GM19238 (cell line): ENCODE data around the gene ZFX.
"Not testable (repeated sequence)": the region's sequence is repeated elsewhere in the genome, so short reads cannot be mapped to it uniquely, and the experiment has no call there.

Source experiments
- DNase-seq: peaks from one replicate; pipeline ENCODE4 v3.0.0; 2011; ENCODE audit warnings: low spot score; ENCODE audit not compliant: insufficient read length

Gene ZFX

DNA sequence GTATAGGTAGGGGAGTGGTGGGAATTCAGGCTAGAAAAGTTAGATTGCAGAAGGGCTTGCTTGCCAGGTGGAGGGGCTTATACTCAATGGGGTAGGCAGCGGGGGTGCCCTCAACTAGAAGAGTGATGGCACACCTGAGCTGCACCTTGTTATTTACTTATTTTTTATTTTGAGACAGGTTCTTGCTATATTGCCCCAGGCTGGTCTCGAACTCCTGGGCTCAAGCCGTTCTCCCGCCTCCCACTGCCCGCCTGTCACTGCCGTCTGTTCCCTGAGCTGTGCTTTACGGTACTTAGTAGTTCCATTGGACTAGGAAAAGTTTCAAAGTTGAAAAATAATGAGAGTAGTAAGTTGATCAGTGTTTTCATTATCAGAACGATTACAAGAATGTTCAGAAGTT lies 2.0 kb downstream of the ZFX start:
- DNase-seq: no peak

DNA sequence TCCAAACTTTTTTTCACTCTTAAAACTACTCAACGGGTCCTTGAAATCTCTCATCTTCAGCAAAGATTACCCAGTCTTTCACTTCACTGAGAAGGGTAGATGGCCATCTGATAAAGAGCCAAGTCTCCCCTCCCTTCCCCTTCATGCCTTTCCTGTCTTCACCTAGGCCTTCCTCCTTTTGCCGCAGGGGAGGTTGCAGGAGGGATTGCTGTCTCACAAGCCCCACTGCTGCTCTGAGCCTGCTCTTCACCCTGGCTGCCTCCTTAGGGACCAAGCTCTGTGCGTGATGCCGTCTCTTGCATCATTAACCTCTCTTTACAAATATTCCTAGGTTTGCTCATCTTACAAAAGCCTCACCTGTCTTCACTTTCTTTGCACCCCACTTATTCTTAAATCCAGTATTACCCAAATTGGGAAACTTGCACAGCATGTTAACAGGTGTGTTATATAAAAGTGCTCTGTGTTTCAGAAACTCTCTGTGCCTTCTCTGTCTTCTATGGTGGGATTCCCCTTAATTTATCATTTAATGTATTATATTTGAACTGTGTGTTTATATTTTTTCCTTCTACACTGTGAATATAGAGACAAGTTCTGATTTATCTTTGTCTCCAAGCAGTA lies 3.8 kb downstream of the ZFX start:
- no peak for DNase-seq

DNA sequence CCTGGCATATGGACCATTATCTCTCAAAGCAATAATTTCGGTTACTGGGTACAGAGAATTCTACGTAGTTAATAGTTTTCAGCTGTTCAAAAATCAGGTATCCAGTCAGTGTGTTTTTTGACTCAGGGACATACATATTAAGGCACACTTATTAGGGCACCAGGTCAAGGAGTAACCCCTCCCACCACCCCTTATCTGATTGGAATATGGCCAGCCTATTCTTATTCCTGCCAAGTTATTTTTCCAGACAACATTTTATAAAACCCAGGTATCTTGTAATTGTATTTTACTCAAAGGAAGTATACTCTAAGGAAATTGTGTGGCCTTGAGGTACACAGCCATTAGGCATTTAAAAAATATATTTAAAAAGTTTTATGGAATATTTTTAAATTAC lies 4.3 kb downstream of the ZFX start:
- DNase-seq: no peak

DNA sequence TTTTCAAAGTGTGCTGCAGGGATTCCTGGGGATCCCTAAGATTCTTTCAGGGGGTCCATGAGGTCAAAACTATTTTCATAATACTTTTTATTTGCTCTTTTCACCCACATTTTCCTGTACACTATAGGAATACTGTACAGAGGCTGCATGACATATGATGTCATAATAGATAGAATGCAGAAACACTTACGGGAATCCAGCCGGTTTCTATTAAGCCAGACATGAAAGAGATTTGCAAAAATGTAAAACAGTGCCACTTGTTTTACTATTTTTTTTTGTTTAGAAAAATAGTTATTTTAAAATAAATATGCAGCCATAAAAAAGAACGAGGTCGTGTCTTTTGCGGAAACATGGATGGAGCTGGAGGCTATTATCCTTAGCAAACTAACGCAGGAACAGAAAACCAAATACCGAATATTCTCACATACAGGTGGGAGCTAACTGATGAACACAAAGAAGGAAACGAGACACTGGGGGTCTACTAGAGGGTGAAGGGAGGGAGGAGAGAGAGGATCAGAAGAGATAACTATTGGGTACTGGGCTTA lies 5.0 kb downstream of the ZFX start:
- DNase-seq: no peak

DNA sequence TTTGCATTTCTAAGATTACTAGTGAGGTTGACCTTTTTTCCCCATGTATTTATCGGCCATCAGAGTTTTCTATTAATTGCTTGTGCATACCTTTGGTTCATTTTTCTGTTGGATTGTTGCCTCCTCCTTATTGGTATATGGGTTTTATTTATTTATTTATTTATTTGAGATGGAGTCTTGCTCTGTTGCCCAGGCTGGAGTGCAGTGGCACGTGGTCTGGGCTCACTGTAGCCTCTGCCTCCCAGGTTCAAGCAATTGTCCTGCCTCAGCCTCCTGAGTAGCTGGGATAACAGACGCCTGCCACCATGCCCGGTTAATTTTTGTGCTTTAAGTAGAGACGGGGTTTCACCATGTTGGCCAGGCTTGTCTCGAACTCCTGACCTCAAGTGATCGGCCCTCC lies 6.2 kb downstream of the ZFX start:
- not testable (repeated sequence) for DNase-seq

DNA sequence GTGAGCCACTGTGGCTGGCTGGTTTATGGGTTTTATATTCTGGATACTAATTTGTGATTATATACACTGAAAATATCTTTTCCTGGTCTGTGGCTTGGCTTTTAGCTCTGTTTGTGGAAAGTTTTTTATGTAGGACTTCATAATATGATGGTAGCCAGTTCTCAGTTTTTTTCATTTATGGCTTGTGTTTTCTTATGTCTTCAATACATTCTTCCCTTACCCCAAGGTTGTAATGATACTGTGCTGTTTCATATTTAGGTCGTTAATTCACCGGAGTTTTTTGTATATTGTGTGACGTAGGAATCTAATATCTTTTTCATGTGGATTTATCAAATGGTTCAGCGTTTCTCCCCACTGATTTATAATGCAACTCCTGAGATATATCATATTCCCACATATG lies 6.6 kb downstream of the ZFX start:
- DNase-seq: no peak

DNA sequence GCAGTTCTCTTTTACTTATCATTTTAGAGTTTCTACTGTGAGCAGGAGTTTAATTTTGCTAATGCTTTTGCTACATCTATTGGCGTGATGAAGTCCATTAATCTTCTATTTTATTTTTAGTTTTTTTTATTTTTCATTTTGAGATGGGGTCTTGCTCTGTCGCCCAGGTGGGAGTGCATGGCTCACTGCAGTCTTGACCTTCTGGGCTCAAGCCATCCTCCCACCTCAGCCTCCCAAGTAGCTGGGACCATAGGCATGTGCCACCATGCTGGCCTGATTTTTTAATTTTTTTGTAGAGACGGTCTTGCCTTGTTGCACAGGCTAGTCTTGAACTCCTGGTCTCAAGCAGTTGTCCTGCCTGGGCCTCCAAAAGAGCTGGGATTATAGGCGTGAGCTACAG lies 9.4 kb downstream of the ZFX start:
- DNase-seq: no peak

DNA sequence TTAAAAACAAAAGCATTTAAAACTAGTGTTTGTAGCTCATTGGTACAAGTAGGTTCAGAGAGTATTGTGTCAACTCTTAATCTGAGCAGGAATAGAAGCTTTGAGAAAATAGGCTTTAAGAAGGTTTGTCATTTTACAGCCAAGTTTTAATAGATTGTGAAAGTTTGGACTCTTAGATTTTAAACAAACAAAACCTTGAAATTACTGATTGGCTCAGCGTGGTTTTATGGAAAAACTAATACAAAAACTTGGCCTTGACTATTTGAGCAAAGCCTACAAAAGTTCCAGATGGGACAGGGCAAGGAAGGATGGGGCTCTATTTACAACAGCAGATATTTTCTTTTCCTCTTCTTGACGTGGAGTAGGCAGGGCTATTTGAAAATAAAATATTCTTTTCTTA lies 16.5 kb downstream of the ZFX start:
- no peak for DNase-seq

DNA sequence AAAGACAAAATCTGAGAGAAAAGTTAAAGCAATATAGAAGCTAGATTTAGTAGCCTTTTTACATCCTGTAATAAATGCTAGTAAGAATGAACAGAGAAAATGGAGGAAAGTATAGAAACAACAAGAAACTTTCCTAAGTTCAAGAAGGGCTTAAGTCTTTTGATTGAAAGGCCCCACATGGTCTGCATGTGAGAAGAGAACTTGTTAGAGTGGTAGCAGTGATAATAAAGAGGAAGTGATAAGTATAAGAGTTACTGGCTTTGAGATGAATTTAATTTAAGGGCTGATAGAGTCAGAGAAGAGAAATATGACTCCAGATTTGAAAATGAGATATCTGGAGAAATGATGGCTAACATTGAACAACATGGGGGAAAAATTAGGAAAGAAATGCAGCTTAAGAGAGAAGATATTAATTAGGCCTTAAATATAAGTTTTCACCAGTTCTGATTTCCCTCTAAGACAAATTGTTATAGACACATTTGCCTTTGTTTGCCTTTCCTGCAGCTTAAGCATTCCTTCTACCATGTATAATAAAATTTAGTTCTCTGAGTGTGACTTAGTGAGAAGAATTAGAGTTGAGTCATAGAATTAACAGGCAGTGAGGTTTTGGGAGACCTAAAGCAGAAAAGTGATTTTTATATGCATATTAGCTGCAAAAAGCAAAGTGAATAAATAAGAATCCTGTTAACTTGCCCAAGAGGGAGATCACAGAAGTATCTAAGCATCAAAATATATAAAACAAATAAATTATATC lies 18.4 kb downstream of the ZFX start:
- DNase-seq: no peak

DNA sequence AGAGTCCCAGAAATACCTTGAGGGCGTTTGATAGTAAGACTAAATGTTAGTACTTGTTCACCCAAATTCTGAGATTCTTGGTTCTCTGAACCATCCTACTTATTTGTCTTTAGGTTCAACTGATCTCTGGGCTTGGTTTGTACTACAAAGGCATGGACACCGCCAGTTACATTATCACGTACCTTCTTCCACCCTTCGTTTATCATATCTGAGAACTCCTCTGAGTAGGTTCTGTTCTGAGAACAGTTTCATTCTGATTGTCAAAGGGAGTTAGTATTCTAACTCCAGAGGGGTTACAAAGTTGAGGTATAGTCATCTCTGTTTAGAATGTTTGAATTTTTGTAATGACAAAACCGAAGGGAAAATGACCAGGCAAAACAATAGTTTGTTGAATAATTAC lies 19.3 kb downstream of the ZFX start:
- DNase-seq: no peak

DNA sequence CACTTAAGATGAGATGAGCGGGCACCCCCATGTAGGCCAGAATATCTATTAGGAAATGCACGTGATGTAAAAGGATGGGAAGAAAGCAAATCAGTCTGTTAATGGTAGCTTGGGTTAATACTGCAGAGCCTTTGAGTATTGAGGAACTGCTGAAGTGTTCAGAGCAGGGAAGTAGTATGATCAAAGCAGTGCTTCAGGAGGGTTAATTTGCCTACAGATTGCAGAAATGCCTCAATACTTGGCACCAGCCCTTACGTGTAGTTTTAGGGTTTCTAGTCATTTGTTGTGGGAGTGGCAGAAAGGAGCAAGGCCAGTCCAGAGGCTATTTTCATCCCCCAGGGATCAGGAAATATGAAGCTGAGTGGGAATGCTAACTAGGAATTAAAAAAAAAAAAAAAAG lies 19.7 kb downstream of the ZFX start:
- no peak for DNase-seq

DNA sequence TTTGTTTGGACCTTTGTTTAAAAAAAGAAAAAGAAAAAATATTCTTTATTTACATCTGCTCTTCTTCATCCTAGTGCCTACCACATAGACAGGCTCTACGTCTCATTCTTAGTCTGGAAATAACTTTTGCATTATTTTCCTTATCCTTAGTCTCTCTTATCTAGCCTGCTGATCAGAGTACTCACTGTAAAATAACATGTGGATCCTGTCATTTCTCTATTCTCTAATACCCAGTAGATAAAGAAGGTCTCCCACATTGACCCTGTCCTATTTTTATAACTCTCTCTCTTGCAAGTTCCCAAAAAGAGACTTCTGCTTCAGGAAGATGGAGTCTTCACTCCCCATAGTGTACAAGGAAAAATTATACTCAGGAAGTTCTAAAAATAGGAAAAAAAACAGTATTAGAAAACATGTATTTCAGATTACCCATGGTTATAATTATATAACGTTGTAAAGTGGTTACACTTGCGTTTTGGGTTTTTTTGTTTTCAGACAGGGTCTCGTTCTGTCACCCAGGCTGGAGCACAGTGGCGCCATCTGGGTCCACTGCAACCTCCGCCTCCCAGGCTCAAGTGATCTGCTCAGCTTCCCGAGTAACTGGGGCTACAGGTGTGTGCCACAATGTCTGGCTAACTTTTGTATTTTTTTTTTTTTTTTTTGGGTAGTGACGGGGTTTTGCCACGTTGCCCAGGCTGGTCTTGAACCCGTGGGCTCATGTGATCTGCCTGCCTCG lies 23.8 kb downstream of the ZFX start:
- DNase-seq: no peak

DNA sequence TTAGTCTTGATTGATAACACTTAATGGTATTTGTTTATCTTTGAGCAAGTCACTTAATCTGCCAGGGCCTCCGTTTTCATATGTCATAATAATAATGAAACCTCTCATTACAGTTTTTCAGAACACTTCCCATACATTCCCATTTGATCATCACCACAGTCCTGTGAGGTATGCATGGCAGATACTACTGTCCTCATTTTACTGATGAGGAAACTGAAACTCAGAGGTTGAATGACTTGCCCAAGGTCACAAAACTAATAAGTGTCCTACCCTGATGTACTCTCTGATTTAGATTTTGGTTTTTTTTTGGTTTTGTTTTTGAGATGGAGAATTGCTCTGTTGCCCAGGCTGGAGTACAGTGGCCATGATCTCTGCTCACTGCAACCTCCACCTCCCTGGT lies 25.7 kb downstream of the ZFX start:
- DNase-seq: no peak

DNA sequence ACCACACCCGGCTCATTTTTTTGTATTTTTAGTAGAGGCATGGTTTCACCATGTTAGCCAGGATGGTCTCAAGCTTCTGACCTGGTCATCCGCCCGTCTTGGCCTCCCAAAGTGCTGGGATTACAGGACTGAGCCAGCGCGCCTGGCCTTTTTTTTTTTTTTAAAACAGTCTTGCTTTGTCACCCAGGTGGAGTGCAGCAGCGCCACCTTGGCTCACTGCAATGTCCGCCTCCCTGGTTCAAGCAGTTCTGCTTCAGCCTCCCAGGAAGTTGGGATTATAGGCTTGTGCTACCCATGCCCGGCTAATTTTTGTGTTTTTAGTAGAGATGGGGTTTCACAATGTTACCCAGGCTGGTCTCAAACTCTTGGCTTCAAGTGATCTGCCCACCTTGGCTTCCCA lies 28.9 kb downstream of the ZFX start:
- no peak for DNase-seq

DNA sequence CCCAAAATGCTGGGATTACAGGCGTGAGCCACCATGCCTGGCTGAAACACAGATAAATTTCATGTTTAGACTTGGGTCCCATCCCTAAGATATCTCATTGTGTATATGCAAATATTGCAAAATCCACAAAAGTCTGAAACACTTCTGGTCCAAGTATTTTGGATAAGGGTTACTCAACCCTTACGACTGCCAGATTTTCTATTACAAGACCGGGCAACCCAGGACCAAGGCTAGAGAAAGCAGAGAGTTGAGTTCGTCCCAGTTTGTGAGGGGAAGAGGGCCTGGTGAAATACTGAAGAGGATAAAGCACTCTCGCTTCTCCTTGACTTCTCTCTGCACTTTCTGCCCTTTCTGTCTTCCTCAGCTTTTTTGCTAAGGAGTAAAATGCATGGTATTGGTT lies 34.5 kb downstream of the ZFX start:
- no peak for DNase-seq

DNA sequence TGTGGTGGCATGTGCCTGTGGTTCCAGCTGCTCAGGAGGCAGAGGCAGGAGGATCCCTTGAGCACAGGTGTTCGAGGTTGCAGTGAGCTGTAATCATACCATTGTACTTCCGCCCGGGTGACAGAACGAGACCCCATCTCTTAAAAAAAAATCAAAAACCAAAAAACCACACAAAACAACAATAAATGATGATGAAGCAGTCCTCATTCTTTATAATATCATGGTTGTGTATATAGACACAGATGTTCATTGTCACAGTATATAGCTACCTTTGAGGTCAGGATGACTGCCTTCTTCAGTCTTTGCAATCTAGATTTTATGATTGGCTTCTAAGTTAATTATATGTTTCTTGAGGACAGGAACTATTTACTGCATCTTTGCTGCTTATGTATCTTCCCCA lies 37.0 kb downstream of the ZFX start:
- no peak for DNase-seq

DNA sequence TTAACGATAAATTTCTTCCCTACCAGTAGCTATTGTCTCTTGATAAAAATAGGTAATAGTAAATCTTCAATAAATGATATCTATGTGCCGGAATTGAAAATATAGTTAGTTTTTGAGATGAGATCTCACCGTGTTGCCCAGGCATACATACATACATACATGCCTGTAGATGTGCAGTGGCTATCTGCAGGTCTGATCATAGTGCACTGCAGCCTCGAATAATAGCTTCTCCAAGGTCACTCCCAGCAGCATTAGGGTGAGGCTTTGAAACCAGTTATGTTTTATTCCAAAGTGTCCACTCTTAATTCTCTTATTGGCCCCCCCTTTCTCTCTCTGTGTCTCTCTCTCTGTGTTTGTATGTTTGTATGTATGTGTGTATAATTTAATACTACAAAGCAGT lies 37.5 kb downstream of the ZFX start:
- no peak for DNase-seq

DNA sequence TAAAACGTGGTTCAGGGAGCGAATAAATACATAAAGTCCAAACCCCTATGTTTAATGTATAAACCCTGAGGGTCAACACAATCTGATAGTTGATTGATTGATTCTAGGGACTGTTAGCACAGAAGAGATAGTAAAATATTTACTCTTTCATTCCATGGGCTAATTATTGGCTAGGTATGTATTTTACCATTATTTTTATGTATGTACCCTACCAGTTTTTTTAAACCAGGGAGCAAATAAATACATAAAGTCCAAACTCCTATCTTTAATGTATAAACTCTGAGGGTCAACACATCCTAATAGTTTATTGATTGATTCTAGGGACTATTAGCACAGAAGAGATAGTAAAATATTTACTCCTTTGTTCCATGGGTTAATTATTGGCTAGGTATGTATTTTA lies 40.0 kb downstream of the ZFX start:
- DNase-seq: no peak

DNA sequence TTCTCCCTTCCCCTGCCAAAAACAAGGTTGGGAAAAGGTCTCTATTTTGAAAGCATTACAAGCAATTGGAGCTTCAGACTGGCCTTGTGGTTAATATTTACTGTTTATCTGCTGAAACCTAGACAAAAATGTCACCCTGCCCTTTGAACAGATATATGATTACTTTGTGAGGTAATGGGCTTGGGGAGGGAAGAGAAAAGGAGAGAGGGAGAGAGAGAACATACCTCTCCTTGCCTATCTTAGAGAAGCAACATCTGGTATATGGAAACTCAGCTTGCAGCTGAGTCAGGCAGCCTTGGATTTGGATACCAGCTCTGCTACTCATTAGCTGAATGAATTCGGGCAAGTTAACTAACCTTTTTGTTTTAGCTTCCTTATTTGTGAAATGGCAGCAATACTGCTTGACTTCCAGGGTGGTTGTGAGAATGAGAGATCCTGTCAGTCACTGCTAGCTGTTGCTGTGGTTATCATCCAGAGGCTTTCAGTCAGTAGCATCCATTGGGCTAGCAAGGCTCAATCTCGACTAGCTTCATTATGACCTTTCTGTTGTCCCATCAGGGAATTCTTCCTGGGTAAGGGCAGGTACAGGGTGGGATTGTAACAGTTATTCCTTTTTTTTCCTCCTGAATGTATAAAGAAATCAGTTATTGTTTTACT lies 41.1 kb downstream of the ZFX start:
- no peak for DNase-seq

DNA sequence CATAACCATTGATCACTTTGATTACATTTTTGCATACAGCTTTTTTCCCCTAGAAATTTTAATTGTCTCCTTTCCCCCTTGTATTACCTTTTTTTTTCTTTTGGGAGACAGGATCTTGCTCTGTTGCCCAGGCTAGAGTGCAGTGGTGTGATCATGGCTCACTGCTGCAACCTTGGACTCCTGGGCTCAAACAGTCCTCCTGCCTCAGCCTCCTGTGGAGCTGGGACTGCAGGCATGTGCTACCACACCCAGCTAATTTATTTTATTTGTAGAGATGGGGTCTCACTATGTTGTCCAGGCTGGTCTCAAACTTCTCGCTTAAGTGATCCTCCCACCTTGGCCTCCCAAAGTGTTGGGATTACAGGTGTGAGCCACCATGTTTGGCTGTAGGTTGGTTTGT lies 47.0 kb downstream of the ZFX start:
- DNase-seq: no peak

DNA sequence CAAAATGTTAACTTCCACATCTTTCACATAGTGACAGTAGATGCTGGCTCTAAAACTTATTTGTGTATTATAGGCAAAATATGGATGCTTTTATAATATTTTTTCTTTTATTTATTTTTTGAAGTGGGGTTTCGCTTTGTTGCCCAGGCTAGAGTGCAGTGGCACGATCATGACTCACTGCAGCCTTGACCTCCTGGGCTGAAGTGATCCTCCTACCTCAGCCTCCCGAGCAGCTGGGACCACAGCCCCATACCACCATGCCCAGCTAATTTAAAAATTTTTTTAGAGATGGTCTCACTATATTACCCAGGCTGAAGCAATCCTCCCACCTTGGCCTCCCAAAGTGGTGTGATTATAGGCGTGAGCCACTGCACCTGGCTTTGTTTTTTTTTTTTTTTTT lies 48.6 kb downstream of the ZFX start:
- no peak for DNase-seq

DNA sequence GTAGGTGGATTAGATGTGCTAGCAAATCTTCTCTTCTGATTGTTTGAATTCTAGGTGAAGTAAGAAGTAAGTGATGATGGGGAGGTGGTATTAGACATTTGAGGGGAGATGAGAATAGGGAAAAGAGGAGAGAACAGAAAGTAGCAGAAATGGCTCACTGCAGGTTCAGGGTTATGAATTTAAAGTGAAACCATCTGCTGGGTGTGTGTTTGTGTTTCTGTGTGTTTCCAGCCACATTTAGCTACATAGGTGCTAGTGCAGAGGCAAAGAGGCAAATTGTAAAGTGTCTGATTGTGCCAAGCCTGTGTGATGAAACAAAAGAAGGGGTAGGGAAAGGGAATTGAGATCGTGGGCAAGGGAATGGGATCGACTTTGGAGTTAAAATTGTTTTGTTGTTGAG lies 50.6 kb downstream of the ZFX start:
- no peak for DNase-seq
